ENCODE measurements around the gene CDS2. TPM values are rescaled to one million over a fixed set of nuclear protein-coding genes. Genes with fewer than 3 reads are reported as not detected.

The CDS2 gene
- total RNA-seq, 1 donor from 2014 or later, result 56.3 TPM

DNA sequence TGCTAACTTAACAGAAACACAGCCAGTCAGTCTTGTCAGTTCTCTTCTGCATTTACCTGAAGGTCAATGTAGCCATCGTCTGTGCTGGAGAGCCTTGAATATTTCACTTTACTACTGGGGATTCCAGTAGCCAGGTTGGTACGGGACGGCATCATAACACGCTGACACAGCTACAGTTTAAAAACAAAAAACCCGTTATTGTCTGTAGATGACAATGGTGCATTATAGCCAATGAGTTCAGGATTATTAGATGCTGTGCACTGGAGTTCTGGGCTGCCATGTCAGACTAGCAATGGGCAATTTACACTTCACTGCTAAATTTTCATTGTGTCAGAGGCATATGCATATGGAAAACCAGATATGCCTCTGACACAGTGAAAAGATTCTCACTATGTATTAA lies 17.5 kb upstream of the CDS2 start:
- DNase-seq (ENCODE audit: low read depth, low spot score), result no peak
- H3K27ac Mint-ChIP-seq (ENCODE audit: unreplicated experiment), result no peak overlapping the region
- H3K27me3 Mint-ChIP-seq (ENCODE audit: low read depth), result no peaks in the 10 kb centered on the region
- peaks cover 17% of the 10 kb centered on the region for H3K4me1 Mint-ChIP-seq
- peaks cover 8% of the 10 kb centered on the region for H3K36me3 Mint-ChIP-seq (ENCODE audit: low read depth)
- TF ChIP-seq, protein P1, sequence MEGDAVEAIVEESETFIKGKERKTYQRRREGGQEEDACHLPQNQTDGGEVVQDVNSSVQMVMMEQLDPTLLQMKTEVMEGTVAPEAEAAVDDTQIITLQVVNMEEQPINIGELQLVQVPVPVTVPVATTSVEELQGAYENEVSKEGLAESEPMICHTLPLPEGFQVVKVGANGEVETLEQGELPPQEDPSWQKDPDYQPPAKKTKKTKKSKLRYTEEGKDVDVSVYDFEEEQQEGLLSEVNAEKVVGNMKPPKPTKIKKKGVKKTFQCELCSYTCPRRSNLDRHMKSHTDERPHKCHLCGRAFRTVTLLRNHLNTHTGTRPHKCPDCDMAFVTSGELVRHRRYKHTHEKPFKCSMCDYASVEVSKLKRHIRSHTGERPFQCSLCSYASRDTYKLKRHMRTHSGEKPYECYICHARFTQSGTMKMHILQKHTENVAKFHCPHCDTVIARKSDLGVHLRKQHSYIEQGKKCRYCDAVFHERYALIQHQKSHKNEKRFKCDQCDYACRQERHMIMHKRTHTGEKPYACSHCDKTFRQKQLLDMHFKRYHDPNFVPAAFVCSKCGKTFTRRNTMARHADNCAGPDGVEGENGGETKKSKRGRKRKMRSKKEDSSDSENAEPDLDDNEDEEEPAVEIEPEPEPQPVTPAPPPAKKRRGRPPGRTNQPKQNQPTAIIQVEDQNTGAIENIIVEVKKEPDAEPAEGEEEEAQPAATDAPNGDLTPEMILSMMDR (conservative IDR thresholded peaks at IDR 0.05), result no peak
- H3K4me3 Mint-ChIP-seq, result peak overlapping the region; percentile 72
- no peaks in the 10 kb centered on the region for H3K9me3 Mint-ChIP-seq

DNA sequence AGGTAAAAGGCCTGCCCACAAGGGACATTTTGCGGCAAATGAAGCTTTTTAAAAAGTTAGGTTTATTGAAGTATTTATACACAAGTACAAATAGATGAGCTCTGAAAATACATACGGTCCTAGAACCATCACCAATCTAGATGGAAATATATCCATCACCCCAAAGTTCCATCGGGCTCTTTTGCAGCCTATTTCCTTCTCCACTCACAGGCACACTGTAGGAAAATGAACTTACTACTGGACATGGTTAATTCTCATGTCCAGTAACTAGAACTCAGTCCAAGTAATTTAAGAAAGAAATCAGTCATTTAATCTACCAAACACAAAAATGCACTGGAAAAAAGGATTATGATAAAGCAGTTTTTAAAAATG lies 13.2 kb upstream of the CDS2 start:
- Mint-ChIP-seq H3K27ac (ENCODE audit: unreplicated experiment) (peak overlapping the region; percentile 94), H3K36me3 (ENCODE audit: low read depth) (peaks cover 25% of the 10 kb centered on the region), H3K27me3 (ENCODE audit: low read depth) (no peaks in the 10 kb centered on the region), H3K4me3 (peak overlapping the region; percentile 92), H3K9me3 (no peaks in the 10 kb centered on the region), H3K4me1 (peaks cover 51% of the 10 kb centered on the region)
- DNase-seq (ENCODE audit: low read depth, low spot score), result no peak
- TF ChIP-seq, protein P1 (conservative IDR thresholded peaks at IDR 0.05), result no peak

DNA sequence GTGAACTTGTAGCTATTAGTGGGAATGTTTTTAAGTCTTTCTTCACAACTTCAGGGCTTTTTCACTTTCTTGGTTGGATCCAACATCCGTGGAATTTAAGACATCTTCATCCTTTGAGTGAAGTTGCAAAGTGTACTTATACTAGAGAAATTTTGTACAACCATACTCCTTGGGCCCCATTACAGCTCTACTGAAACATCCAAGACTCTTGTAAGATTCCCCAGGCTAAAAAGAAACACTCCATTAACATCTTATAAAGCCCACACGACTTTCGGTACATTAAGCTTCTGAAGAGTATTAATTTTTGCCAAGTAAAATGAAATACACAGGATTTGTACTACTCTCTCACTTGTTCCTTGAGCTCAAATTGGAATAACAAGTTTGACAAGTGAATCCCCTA lies 12.4 kb upstream of the CDS2 start:
- H3K4me3 Mint-ChIP-seq, result peak overlapping the region; percentile 92
- H3K27me3 Mint-ChIP-seq (ENCODE audit: low read depth), result no peaks in the 10 kb centered on the region
- H3K4me1 Mint-ChIP-seq, result peaks cover 54% of the 10 kb centered on the region
- TF ChIP-seq, protein P1 (conservative IDR thresholded peaks at IDR 0.05), result no peak
- no peak for DNase-seq (ENCODE audit: low read depth, low spot score)
- H3K9me3 Mint-ChIP-seq, result no peaks in the 10 kb centered on the region
- peaks cover 25% of the 10 kb centered on the region for H3K36me3 Mint-ChIP-seq (ENCODE audit: low read depth)
- no peak overlapping the region for H3K27ac Mint-ChIP-seq (ENCODE audit: unreplicated experiment)

DNA sequence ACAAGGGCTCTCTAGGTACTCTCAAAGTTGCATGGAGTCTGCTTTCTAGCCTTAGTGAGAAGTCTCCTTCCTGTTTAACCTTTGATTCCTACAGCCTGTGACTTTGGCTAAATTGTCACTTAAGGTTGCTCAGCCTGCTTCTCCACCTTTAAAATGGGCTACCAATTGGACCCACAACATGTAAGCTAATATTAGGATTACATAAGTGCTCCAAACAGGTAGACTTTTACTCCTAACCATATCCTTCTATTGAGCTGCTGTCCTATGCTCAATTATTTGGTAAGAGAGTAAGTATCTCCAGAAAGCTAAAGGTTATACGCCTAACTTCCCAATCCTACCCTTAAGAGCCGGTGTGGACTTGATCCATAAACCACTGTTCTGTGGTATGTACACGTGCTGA lies 9.9 kb upstream of the CDS2 start:
- no peaks in the 10 kb centered on the region for H3K27me3 Mint-ChIP-seq (ENCODE audit: low read depth)
- H3K9me3 Mint-ChIP-seq, result no peaks in the 10 kb centered on the region
- TF ChIP-seq, protein P1 (conservative IDR thresholded peaks at IDR 0.05), result no peak
- peak overlapping the region; percentile 98 for H3K4me3 Mint-ChIP-seq
- peaks cover 25% of the 10 kb centered on the region for H3K36me3 Mint-ChIP-seq (ENCODE audit: low read depth)
- H3K4me1 Mint-ChIP-seq, result peaks cover 68% of the 10 kb centered on the region
- DNase-seq (ENCODE audit: low read depth, low spot score), result no peak
- H3K27ac Mint-ChIP-seq (ENCODE audit: unreplicated experiment), result no peak overlapping the region

DNA sequence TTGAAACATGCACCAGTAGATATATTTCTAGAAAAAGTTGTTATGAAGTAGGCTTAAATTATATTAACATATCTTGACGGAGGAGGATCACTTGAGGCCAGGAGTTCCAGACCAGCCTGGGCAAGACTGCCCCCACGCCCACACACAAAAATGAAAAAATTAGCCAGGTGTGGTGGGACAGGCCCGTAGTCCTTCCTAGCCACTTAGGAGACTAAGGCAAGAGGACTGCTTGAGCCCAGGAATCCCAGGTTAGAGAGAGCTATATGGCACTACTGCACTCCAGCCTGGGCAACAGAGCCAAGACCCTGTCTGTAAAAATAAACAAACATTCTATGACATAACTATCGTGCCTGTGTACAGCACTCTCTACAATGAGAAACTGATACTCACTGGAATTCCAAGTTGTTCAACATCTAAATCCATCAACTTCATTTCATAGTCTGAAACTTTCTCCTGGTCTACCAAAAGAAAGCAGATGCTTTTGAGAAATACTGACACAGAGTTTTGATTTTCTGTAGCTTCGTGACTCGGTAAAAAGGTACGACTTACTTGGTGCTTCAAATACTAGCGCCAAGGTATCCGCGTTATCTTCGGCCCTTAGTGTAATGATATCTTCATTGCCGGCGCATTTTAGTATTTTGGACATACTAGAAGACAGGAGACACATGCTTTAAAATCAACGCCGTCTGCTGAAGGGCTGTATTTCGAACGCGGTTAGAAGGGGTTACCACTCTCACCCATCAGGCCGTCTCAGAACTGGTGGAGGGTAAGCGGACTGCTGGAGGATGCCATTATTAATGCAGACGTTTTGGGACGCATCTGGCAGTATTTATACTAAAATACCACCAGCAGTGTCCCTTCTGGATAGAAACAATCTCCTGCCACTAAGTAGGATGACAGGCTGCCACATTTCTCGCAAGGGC lies 8.3 kb upstream of the CDS2 start:
- peak overlapping the region; percentile 99 for H3K27ac Mint-ChIP-seq (ENCODE audit: unreplicated experiment)
- no peaks in the 10 kb centered on the region for H3K27me3 Mint-ChIP-seq (ENCODE audit: low read depth)
- peaks cover 21% of the 10 kb centered on the region for H3K36me3 Mint-ChIP-seq (ENCODE audit: low read depth)
- peaks cover 56% of the 10 kb centered on the region for H3K4me1 Mint-ChIP-seq
- no peaks in the 10 kb centered on the region for H3K9me3 Mint-ChIP-seq
- H3K4me3 Mint-ChIP-seq, result peak overlapping the region; percentile 98
- no peak for DNase-seq (ENCODE audit: low read depth, low spot score)
- TF ChIP-seq, protein P1 (conservative IDR thresholded peaks at IDR 0.05), result no peak

All from neural crest cell (in vitro differentiated cells).